Osteocyte (in vitro differentiated cells): ENCODE data around the gene MATCAP1. TPM values are rescaled to one million over a fixed set of nuclear protein-coding genes. Genes with fewer than 3 reads are reported as not detected.

Experiments
- DNase-seq: peaks from one replicate; pipeline ENCODE4 v3.0.0; 2021; ENCODE audit warnings: mixed read lengths; ENCODE audit not compliant: unreplicated experiment; ENCODE audit errors: extremely low spot score
- H3K27ac Mint-ChIP-seq: one replicate; pipeline ENCODE4 v1.8.0; 2021; ENCODE audit warnings: mild to moderate bottlenecking, mixed read lengths; ENCODE audit not compliant: unreplicated experiment
- H3K27me3 Mint-ChIP-seq: one replicate; pipeline ENCODE4 v1.8.0; 2021; ENCODE audit warnings: mixed read lengths; ENCODE audit not compliant: unreplicated experiment
- H3K36me3 Mint-ChIP-seq: one replicate; pipeline ENCODE4 v1.8.0; 2021; ENCODE audit warnings: mixed read lengths; ENCODE audit not compliant: unreplicated experiment
- H3K4me1 Mint-ChIP-seq: one replicate; pipeline ENCODE4 v1.8.0; 2021; ENCODE audit warnings: mixed read lengths; ENCODE audit not compliant: unreplicated experiment
- H3K4me3 Mint-ChIP-seq: one replicate; pipeline ENCODE4 v1.8.0; 2021; ENCODE audit warnings: mild to moderate bottlenecking, moderate library complexity, mixed read lengths; ENCODE audit not compliant: unreplicated experiment
- H3K9me3 Mint-ChIP-seq: one replicate; pipeline ENCODE4 v1.8.0; 2021; ENCODE audit warnings: mixed read lengths; ENCODE audit not compliant: unreplicated experiment
- total RNA-seq: library from RNA; stranded (reverse); gene quantifications from 2 replicates; pipeline ENCODE4 v1.2.1, GENCODE V29; 2021
- TF ChIP-seq, protein P1 (sequence below): fragments of 200-600 bp; sonication (generic); IDR thresholded peaks from 2 replicates; pipeline ENCODE4 v1.5.0; 2021; ENCODE audit warnings: antibody characterized with exemption, mild to moderate bottlenecking, moderate library complexity

The MATCAP1 gene
- total RNA-seq, 1 donor from 2014 or later: 35.7 TPM

DNA sequence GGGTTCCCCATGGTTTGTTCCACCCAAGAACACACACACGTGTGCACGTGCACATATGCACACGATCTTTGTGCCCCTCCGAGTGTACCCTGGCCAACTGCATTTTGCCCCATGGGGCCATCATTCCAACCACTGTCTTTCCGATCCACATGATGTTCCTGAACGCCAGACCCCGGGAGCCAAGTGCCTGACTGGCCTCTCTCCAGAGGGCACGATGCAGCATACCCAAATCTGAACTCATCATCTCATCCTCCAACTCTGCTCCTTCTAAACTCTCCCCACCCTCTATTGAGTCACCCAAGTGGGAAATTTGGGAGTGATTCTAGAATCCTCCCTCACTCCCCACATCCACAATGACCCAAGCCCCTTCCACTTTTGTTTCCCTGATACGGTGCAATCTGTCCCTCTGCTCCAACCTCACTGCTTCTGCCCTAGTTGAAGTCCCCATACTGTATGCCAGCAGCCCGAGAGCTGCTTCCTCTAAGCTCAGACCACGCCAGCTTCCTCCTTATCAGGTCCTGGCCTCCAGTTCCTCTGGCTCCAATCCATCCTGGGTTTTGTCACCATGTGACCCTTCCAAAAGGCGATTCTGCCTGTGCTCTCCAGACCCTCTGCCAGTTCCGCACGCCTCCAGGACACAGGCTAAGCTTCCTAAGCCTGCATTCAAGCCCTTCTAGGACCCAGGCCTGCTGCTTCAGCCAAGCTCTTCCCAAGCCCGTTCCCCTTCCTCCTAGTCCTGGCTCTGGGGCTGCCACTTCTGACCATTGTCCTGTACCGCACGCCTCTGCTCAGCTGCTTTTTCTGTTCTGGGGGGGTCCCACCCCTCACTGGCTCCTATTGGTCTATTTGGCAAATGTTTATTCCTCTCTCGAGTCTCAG is 33.1 kb upstream of the MATCAP1 start:
- DNase-seq: no peak
- peaks cover 18% of the 10 kb centered on the region for H3K36me3 Mint-ChIP-seq
- no peak overlapping the region for H3K4me3 Mint-ChIP-seq
- H3K27ac Mint-ChIP-seq: no peak overlapping the region
- H3K9me3 Mint-ChIP-seq: no peaks in the 10 kb centered on the region
- TF ChIP-seq, protein P1, sequence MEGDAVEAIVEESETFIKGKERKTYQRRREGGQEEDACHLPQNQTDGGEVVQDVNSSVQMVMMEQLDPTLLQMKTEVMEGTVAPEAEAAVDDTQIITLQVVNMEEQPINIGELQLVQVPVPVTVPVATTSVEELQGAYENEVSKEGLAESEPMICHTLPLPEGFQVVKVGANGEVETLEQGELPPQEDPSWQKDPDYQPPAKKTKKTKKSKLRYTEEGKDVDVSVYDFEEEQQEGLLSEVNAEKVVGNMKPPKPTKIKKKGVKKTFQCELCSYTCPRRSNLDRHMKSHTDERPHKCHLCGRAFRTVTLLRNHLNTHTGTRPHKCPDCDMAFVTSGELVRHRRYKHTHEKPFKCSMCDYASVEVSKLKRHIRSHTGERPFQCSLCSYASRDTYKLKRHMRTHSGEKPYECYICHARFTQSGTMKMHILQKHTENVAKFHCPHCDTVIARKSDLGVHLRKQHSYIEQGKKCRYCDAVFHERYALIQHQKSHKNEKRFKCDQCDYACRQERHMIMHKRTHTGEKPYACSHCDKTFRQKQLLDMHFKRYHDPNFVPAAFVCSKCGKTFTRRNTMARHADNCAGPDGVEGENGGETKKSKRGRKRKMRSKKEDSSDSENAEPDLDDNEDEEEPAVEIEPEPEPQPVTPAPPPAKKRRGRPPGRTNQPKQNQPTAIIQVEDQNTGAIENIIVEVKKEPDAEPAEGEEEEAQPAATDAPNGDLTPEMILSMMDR: no peak
- H3K27me3 Mint-ChIP-seq: no peaks in the 10 kb centered on the region
- no peaks in the 10 kb centered on the region for H3K4me1 Mint-ChIP-seq

DNA sequence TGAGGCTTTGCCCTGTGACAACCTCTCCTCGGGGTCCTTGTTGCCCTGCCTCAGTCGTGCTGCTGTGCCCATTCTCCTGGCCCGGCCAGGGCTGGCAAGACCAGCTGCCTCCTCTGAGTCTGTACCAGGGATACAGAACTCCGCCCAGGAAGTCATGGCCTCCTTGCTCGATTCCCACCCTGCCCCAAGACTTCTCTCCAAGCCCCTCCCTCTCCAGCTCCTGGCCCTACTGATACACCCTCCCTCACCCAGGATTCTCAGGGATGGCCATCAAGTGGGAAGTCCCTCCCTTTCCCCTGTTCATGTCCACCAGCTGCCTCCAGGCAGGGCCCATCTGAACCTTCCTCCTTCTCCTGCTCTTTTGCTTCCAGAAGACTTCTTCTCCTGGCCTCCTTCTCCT is 31.9 kb upstream of the MATCAP1 start:
- no peak for DNase-seq
- Mint-ChIP-seq H3K4me3 (no peak overlapping the region), H3K27ac (no peak overlapping the region), H3K36me3 (peaks cover 17% of the 10 kb centered on the region), H3K9me3 (no peaks in the 10 kb centered on the region), H3K27me3 (no peaks in the 10 kb centered on the region), H3K4me1 (no peaks in the 10 kb centered on the region)
- TF ChIP-seq, protein P1: no peak

DNA sequence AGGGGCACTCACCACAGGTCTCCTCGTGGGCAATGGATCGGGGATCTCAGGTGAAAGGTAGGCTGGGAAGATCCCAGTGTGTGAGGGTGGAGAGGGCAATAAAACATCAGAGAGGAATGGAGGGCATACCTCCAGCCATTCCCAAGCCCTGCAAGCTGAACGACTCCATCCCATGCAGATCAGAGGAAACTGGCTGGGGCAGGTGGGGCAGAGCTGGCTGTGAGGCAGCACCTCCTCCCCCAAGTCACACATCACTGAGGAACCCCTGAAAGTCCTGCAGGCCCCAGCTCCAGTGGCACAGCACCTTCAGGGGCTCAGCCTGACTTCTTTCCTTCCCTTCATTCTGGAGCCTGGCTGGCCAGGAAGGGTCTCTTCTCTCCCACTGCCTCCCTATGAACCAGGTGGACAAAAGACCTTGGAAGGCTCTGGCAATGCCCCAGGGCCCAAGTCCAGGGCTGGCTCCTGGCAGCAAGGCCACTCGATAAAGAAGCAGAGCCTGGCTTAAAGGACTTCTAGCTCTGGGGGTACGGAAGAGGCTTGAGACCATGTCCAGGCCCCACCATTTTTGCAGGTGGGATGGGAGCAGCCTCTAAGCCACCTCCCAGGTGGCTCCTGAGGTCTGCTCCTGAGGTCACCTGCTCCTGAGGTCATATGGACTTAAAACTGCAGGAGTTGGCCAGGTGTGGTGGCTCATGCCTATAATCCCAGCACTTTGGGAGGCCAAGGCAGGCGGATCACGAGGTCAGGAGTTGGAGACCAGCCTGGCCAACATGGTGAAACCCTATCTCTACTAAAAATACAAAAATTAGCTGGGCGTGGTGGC is 29.6 kb upstream of the MATCAP1 start:
- Mint-ChIP-seq H3K9me3 (no peaks in the 10 kb centered on the region), H3K4me3 (no peak overlapping the region), H3K36me3 (peaks cover 17% of the 10 kb centered on the region), H3K27me3 (no peaks in the 10 kb centered on the region), H3K4me1 (no peaks in the 10 kb centered on the region), H3K27ac (no peak overlapping the region)
- no peak for DNase-seq
- TF ChIP-seq, protein P1: no peak

DNA sequence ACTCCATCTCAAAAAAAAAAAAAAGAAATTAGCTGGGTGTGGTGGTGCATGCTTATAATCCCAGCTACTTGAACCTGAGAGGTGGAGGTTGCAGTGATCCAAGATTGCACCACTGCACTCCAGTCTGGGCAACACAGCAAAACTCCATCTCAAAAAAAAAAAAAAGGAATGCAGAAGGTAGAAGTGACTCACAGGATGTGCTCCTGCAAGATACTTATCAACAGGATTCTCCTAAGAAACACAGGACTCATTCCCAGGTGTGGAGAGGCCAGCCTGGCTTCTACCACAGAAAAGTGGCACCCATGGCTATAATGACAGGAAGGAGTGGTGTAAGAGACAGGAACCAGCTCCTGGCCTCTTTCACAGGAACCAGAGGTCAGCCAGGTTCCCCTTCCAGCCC is 29.0 kb upstream of the MATCAP1 start:
- Mint-ChIP-seq H3K27me3 (no peaks in the 10 kb centered on the region), H3K4me3 (no peak overlapping the region), H3K36me3 (peaks cover 16% of the 10 kb centered on the region)

More for the DNA sequence above, 29.0 kb upstream of the MATCAP1 start:
- DNase-seq: no peak
- H3K9me3 Mint-ChIP-seq: no peaks in the 10 kb centered on the region
- peaks cover 2% of the 10 kb centered on the region for H3K4me1 Mint-ChIP-seq
- TF ChIP-seq, protein P1: no peak
- H3K27ac Mint-ChIP-seq: no peak overlapping the region
